ENCODE results near the gene NDUFB3.

Gene NDUFB3

DNA sequence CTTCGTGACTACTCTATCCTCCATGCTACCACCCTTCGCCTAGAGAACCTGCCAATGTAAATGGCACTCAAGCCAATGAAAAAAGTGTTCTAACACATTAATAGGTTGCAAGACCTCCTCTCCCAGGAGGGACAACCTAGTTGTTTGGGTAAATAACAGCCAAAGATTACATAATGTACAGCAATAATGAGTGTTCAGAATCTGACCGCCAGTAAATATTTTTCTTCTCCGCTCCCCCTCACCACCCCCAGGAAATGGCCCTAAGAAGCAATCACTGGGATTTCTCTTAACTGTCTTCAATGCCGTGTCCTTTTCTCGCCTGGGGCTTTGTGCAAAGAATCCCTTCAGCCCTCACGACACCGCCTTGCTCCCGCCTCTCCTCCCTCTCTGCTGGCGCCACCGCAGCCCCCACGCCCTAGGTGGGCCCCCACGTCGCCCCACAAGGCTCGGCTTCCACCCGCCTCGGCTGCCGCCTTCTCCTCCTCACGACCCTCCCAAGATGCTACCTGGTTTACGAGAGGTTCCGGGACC lies 788 bp upstream of the NDUFB3 start:
- no peak for DNase-seq
- TF ChIP-seq EZH2 (optimal IDR thresholded peaks at IDR 0.05; ENCODE audit: low read depth, low read length) (no peak), EZH2phosphoT487 (IDR thresholded peaks at IDR 0.05; ENCODE audit: low read length) (no peak)
- TF ChIP-seq, protein P1, sequence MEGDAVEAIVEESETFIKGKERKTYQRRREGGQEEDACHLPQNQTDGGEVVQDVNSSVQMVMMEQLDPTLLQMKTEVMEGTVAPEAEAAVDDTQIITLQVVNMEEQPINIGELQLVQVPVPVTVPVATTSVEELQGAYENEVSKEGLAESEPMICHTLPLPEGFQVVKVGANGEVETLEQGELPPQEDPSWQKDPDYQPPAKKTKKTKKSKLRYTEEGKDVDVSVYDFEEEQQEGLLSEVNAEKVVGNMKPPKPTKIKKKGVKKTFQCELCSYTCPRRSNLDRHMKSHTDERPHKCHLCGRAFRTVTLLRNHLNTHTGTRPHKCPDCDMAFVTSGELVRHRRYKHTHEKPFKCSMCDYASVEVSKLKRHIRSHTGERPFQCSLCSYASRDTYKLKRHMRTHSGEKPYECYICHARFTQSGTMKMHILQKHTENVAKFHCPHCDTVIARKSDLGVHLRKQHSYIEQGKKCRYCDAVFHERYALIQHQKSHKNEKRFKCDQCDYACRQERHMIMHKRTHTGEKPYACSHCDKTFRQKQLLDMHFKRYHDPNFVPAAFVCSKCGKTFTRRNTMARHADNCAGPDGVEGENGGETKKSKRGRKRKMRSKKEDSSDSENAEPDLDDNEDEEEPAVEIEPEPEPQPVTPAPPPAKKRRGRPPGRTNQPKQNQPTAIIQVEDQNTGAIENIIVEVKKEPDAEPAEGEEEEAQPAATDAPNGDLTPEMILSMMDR (IDR thresholded peaks at IDR 0.05; ENCODE audit: low read length): no peak
- H2AFZ ChIP-seq (ENCODE audit: low read length): peak overlapping the region; percentile 75
- peaks cover 93% of the 10 kb centered on the region for H3K79me2 ChIP-seq (ENCODE audit: low read length)
- peak overlapping the region; percentile 95 for H3K4me3 ChIP-seq (ENCODE audit: low read length)
- H4K20me1 ChIP-seq (ENCODE audit: insufficient read depth, low read length): 0 out of 2 replicates have a peak, but pooled peaks cover 3% of the 10 kb centered on the region
- peaks cover 3% of the 10 kb centered on the region; the same call in 1 of the 2 replicates for H3K36me3 ChIP-seq (replicated peaks; ENCODE audit: insufficient read depth, low read length)
- no peaks in the 10 kb centered on the region for H3K9me2 ChIP-seq (replicated peaks; ENCODE audit: insufficient read depth, low read length)
- H3K9me3 ChIP-seq (replicated peaks; ENCODE audit: insufficient read depth, low read length): no peaks in the 10 kb centered on the region
- H3K27me3 ChIP-seq (replicated peaks; ENCODE audit: insufficient read depth, low read length): no peaks in the 10 kb centered on the region
- peak overlapping the region; percentile 52 for H3K27ac ChIP-seq (ENCODE audit: low read length)
- peak overlapping the region; percentile 90 for H3K4me2 ChIP-seq (ENCODE audit: low read depth, low read length)
- H3K4me1 ChIP-seq (ENCODE audit: low read length): peaks cover 19% of the 10 kb centered on the region
- peaks cover 3% of the 10 kb centered on the region; the same call in 1 of the 2 replicates for H3F3A ChIP-seq (ENCODE audit: insufficient read depth, low read length)
- H3K9ac ChIP-seq (ENCODE audit: low read length): peak overlapping the region; percentile 80; the same call in 1 of the 2 replicates

GRCh38 chr2:201072201-201072530 lies 365 bp downstream of the NDUFB3 start:
- peaks cover 3% of the 10 kb centered on the region; the same call in 1 of the 2 replicates for H3F3A ChIP-seq (ENCODE audit: insufficient read depth, low read length)
- peak overlapping the region; percentile 75 for H2AFZ ChIP-seq (ENCODE audit: low read length)
- H3K9ac ChIP-seq (ENCODE audit: low read length): peak overlapping the region; percentile 80
- no peaks in the 10 kb centered on the region for H3K9me3 ChIP-seq (replicated peaks; ENCODE audit: insufficient read depth, low read length)
- peak overlapping the region; percentile 95 for H3K4me3 ChIP-seq (ENCODE audit: low read length)
- no peak for TF ChIP-seq EZH2phosphoT487 (IDR thresholded peaks at IDR 0.05; ENCODE audit: low read length)
- no peak for TF ChIP-seq EZH2 (optimal IDR thresholded peaks at IDR 0.05; ENCODE audit: low read depth, low read length)
- TF ChIP-seq, protein P1 (IDR thresholded peaks at IDR 0.05; ENCODE audit: low read length): no peak
- H3K9me2 ChIP-seq (replicated peaks; ENCODE audit: insufficient read depth, low read length): no peaks in the 10 kb centered on the region
- H3K27ac ChIP-seq (ENCODE audit: low read length): peak overlapping the region; percentile 52; the same call in 1 of the 2 replicates
- no peaks in the 10 kb centered on the region for H3K27me3 ChIP-seq (replicated peaks; ENCODE audit: insufficient read depth, low read length)
- peaks cover 19% of the 10 kb centered on the region for H3K4me1 ChIP-seq (ENCODE audit: low read length)
- peaks cover 90% of the 10 kb centered on the region for H3K79me2 ChIP-seq (ENCODE audit: low read length)
- no peak for DNase-seq
- H3K4me2 ChIP-seq (ENCODE audit: low read depth, low read length): peak overlapping the region; percentile 89
- H4K20me1 ChIP-seq (ENCODE audit: insufficient read depth, low read length): 0 out of 2 replicates have a peak, but pooled peaks cover 3% of the 10 kb centered on the region
- H3K36me3 ChIP-seq (replicated peaks; ENCODE audit: insufficient read depth, low read length): no peaks in the 10 kb centered on the region

- no peaks in the 10 kb centered on the region for H3K36me3 ChIP-seq (replicated peaks; ENCODE audit: insufficient read depth, low read length)
- no peak overlapping the region for H3K9ac ChIP-seq (ENCODE audit: low read length)
- peaks cover 88% of the 10 kb centered on the region for H3K79me2 ChIP-seq (ENCODE audit: low read length)
- 0 out of 2 replicates have a peak, but pooled peaks cover 3% of the 10 kb centered on the region for H4K20me1 ChIP-seq (ENCODE audit: insufficient read depth, low read length)
- H3K4me3 ChIP-seq (ENCODE audit: low read length): no peak overlapping the region
- no peak overlapping the region for H3K27ac ChIP-seq (ENCODE audit: low read length)
- no peaks in the 10 kb centered on the region for H3K9me2 ChIP-seq (replicated peaks; ENCODE audit: insufficient read depth, low read length)
- no peaks in the 10 kb centered on the region for H3K27me3 ChIP-seq (replicated peaks; ENCODE audit: insufficient read depth, low read length)
- H3K9me3 ChIP-seq (replicated peaks; ENCODE audit: insufficient read depth, low read length): no peaks in the 10 kb centered on the region
- peaks cover 14% of the 10 kb centered on the region for H3K4me1 ChIP-seq (ENCODE audit: low read length)
- H3F3A ChIP-seq (ENCODE audit: insufficient read depth, low read length): peaks cover 6% of the 10 kb centered on the region; the same call in 1 of the 2 replicates
- TF ChIP-seq, protein P1 (IDR thresholded peaks at IDR 0.05; ENCODE audit: low read length): no peak
- TF ChIP-seq EZH2phosphoT487 (IDR thresholded peaks at IDR 0.05; ENCODE audit: low read length) (no peak), EZH2 (optimal IDR thresholded peaks at IDR 0.05; ENCODE audit: low read depth, low read length) (no peak)
- H2AFZ ChIP-seq (ENCODE audit: low read length): no peak overlapping the region
- peak overlapping the region; percentile 89; the same call in 1 of the 2 replicates for H3K4me2 ChIP-seq (ENCODE audit: low read depth, low read length)
- DNase-seq: no peak
Observed at GRCh38 chr2:201073071-201073470, 1.3 kb downstream of the NDUFB3 start.
